Neural progenitor cell (in vitro differentiated cells): ENCODE results near the gene PTH2R. TPM values are rescaled to one million over a fixed set of nuclear protein-coding genes. Genes with fewer than 3 reads are reported as not detected.

Source experiments
- DNase-seq: peaks from one replicate; pipeline ENCODE4 v3.0.0-alpha.2; 2016; ENCODE audit warnings: low spot score
- H2AFZ ChIP-seq: fragments of 200-600 bp; sonication (generic); replicated peaks from 2 replicates; pipeline ENCODE4 v1.6.1; 2016; ENCODE audit warnings: antibody characterized with exemption
- H3F3A ChIP-seq: fragments of 200-600 bp; sonication (generic); 2 replicates; pipeline ENCODE4 v1.6.1; 2016; ENCODE audit warnings: antibody characterized with exemption, low read depth
- H3K27ac ChIP-seq: fragments of 200-600 bp; sonication (generic); 2 replicates; pipeline ENCODE4 v1.5.1; 2016; ENCODE audit warnings: mild to moderate bottlenecking
- H3K27me3 ChIP-seq: fragments of 200-600 bp; sonication (generic); 2 replicates; pipeline ENCODE4 v1.6.1; 2016; ENCODE audit warnings: mild to moderate bottlenecking, moderate library complexity
- H3K36me3 ChIP-seq: fragments of 200-600 bp; sonication (generic); 2 replicates; pipeline ENCODE4 v1.5.1; 2016
- H3K4me1 ChIP-seq: fragments of 200-600 bp; sonication (generic); 2 replicates; pipeline ENCODE4 v1.6.1; 2016; ENCODE audit warnings: mixed run types
- H3K4me2 ChIP-seq: fragments of 200-600 bp; sonication (generic); 2 replicates; pipeline ENCODE4 v1.6.1; 2016
- H3K4me3 ChIP-seq: fragments of 200-600 bp; sonication (generic); 2 replicates; pipeline ENCODE4 v1.5.1; 2016
- H3K79me2 ChIP-seq: fragments of 200-600 bp; sonication (generic); 2 replicates; pipeline ENCODE4 v1.6.1; 2016; ENCODE audit warnings: low read depth
- H3K9ac ChIP-seq: fragments of 200-600 bp; sonication (generic); 2 replicates; pipeline ENCODE4 v1.6.1; 2016
- H3K9me3 ChIP-seq: fragments of 200-600 bp; sonication (generic); 2 replicates; pipeline ENCODE4 v1.5.1; 2016; ENCODE audit warnings: low read depth
- H4K20me1 ChIP-seq: fragments of 200-600 bp; sonication (generic); 2 replicates; pipeline ENCODE4 v1.6.1; 2016; ENCODE audit warnings: low read depth
- H3K27ac Mint-ChIP-seq: 3 replicates; pipeline ENCODE4 v1.8.0; 2021; ENCODE audit warnings: mixed read lengths
- H3K27me3 Mint-ChIP-seq: 2 replicates; pipeline ENCODE4 v1.8.0; 2022; ENCODE audit warnings: low read depth, mild to moderate bottlenecking, inconsistent platforms, moderate library complexity, mixed read lengths; ENCODE audit not compliant: insufficient read depth
- H3K36me3 Mint-ChIP-seq: 3 replicates; pipeline ENCODE4 v1.8.0; 2021; ENCODE audit warnings: mixed read lengths
- H3K4me1 Mint-ChIP-seq: 3 replicates; pipeline ENCODE4 v1.8.0; 2021; ENCODE audit warnings: mixed read lengths
- H3K4me3 Mint-ChIP-seq: 3 replicates; pipeline ENCODE4 v1.8.0; 2021; ENCODE audit warnings: mild to moderate bottlenecking, moderate library complexity, mixed read lengths
- H3K9me3 Mint-ChIP-seq: 3 replicates; pipeline ENCODE4 v1.8.0; 2020; ENCODE audit warnings: mixed read lengths
- EZH2 ChIP-seq: fragments of 200-600 bp; sonication (generic); IDR thresholded peaks from 2 replicates; pipeline ENCODE4 v1.6.1; 2017; ENCODE audit warnings: antibody characterized with exemption, mild to moderate bottlenecking, moderate library complexity
- EZH2phosphoT487 ChIP-seq: fragments of 200-600 bp; sonication (generic); IDR thresholded peaks from 2 replicates; pipeline ENCODE4 v1.6.1; 2017; ENCODE audit warnings: antibody characterized with exemption
- total RNA-seq: library from RNA; depleted of rRNA; stranded (reverse); fragments of >200 nt; gene quantifications from 2 replicates; pipeline ENCODE4 v1.2.3, GENCODE V29; 2015; ENCODE audit warnings: low replicate concordance
- TF ChIP-seq, protein P1 (sequence below): fragments of 200-600 bp; sonication (generic); IDR thresholded peaks from 2 replicates; pipeline ENCODE4 v1.5.1; 2017; ENCODE audit warnings: antibody characterized with exemption, mild to moderate bottlenecking

PTH2R gene
- total RNA-seq, 1 donor from 2014 or later: not detected

GRCh38 chr2:208379192-208379591 lies 27.4 kb upstream of the PTH2R start:
- no peak for DNase-seq
- Histone ChIP-seq H3K79me2 (no peaks in the 10 kb centered on the region), H3K4me2 (no peak overlapping the region), H3K27ac (no peak overlapping the region), H2AFZ (no peak overlapping the region), H3K9ac (no peak overlapping the region), H3K36me3 (no peaks in the 10 kb centered on the region), H3K4me1 (peaks cover 13% of the 10 kb centered on the region), H3K27me3 (no peaks in the 10 kb centered on the region), H3F3A (peaks cover 13% of the 10 kb centered on the region), H4K20me1 (no peaks in the 10 kb centered on the region), H3K9me3 (no peaks in the 10 kb centered on the region), H3K4me3 (no peak overlapping the region)
- Mint-ChIP-seq H3K4me3 (no peak overlapping the region), H3K27me3 (peaks cover 4% of the 10 kb centered on the region), H3K36me3 (no peaks in the 10 kb centered on the region), H3K27ac (no peak overlapping the region), H3K9me3 (peaks cover 16% of the 10 kb centered on the region), H3K4me1 (peaks cover 11% of the 10 kb centered on the region)
- TF ChIP-seq EZH2phosphoT487: no peak
- no peak for TF ChIP-seq EZH2
- TF ChIP-seq, protein P1, sequence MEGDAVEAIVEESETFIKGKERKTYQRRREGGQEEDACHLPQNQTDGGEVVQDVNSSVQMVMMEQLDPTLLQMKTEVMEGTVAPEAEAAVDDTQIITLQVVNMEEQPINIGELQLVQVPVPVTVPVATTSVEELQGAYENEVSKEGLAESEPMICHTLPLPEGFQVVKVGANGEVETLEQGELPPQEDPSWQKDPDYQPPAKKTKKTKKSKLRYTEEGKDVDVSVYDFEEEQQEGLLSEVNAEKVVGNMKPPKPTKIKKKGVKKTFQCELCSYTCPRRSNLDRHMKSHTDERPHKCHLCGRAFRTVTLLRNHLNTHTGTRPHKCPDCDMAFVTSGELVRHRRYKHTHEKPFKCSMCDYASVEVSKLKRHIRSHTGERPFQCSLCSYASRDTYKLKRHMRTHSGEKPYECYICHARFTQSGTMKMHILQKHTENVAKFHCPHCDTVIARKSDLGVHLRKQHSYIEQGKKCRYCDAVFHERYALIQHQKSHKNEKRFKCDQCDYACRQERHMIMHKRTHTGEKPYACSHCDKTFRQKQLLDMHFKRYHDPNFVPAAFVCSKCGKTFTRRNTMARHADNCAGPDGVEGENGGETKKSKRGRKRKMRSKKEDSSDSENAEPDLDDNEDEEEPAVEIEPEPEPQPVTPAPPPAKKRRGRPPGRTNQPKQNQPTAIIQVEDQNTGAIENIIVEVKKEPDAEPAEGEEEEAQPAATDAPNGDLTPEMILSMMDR: no peak

DNA sequence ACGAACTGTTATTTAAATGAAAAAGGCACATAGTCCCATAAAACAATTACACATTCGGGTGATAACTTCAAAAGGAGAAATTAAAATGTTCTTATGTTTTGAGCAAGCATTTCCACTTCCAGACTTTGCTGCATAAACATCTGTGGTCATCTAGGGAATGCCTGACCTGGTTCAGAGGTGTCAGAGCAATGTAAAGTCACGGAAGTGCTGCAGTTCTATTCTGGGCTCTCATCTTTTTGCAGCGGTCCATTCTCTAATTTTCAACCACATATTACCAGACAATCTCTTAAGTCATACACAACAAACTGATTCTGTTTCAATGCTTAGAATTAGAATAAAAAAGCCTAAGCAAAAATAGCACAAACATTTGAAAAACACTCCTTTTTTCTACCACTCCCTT lies 22.0 kb upstream of the PTH2R start:
- no peak for DNase-seq
- Mint-ChIP-seq H3K36me3 (no peaks in the 10 kb centered on the region), H3K9me3 (peaks cover 2% of the 10 kb centered on the region), H3K27me3 (no peaks in the 10 kb centered on the region), H3K4me3 (no peak overlapping the region), H3K27ac (no peak overlapping the region), H3K4me1 (peaks cover 2% of the 10 kb centered on the region)
- no peak overlapping the region for H3K4me3 ChIP-seq
- no peak overlapping the region for H3K9ac ChIP-seq
- H3K4me1 ChIP-seq: no peaks in the 10 kb centered on the region
- H3K79me2 ChIP-seq: no peaks in the 10 kb centered on the region
- H3K27ac ChIP-seq: no peak overlapping the region
- H4K20me1 ChIP-seq: no peaks in the 10 kb centered on the region
- no peaks in the 10 kb centered on the region for H3F3A ChIP-seq
- H2AFZ ChIP-seq: no peak overlapping the region
- no peaks in the 10 kb centered on the region for H3K27me3 ChIP-seq
- H3K36me3 ChIP-seq: no peaks in the 10 kb centered on the region
- TF ChIP-seq, protein P1: no peak
- TF ChIP-seq EZH2phosphoT487 (no peak), EZH2 (no peak)
- H3K4me2 ChIP-seq: no peak overlapping the region
- no peaks in the 10 kb centered on the region for H3K9me3 ChIP-seq

DNA sequence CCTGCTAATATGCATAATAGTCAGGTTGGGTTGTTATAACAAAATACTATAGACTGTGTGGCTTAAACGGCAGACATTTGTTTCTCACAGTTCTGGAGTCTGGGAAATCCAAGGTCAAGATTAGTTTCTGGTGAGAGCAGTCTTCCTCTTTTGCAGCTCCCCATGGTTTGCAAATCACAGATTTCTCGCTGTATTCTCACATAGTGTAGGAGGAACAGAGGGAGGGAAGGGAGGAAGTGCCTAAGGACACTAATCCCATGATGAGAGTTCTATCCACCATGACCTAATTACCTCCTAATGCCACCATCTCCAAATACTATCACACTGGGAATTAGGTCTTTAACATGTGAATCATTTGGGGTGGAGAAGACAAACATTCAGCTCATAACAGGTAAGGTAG lies 20.1 kb upstream of the PTH2R start:
- no peak overlapping the region for H3K27ac Mint-ChIP-seq
- Histone ChIP-seq H3K27ac (no peak overlapping the region), H3K36me3 (no peaks in the 10 kb centered on the region), H3F3A (no peaks in the 10 kb centered on the region), H3K27me3 (no peaks in the 10 kb centered on the region), H3K9ac (no peak overlapping the region), H3K4me3 (no peak overlapping the region), H3K4me1 (no peaks in the 10 kb centered on the region), H3K4me2 (no peak overlapping the region), H3K9me3 (no peaks in the 10 kb centered on the region), H3K79me2 (no peaks in the 10 kb centered on the region), H4K20me1 (no peaks in the 10 kb centered on the region), H2AFZ (no peak overlapping the region)
- no peaks in the 10 kb centered on the region for H3K36me3 Mint-ChIP-seq
- no peaks in the 10 kb centered on the region for H3K9me3 Mint-ChIP-seq
- H3K4me3 Mint-ChIP-seq: no peak overlapping the region
- peaks cover 2% of the 10 kb centered on the region for H3K4me1 Mint-ChIP-seq
- no peak for TF ChIP-seq EZH2phosphoT487
- no peak for TF ChIP-seq EZH2
- TF ChIP-seq, protein P1: no peak
- no peak for DNase-seq
- peaks cover 3% of the 10 kb centered on the region for H3K27me3 Mint-ChIP-seq
